ENCODE measurements around the gene E2F2. TPM values are rescaled to one million over a fixed set of nuclear protein-coding genes. Genes with fewer than 3 reads are reported as not detected.

The E2F2 gene
- total RNA-seq, 1 donor from 2014 or later: 9.4 TPM

- TF ChIP-seq CTCF (conservative IDR thresholded peaks at IDR 0.05): no peak
- Mint-ChIP-seq H3K4me1 (ENCODE audit: unreplicated experiment) (no peaks in the 10 kb centered on the region), H3K27ac (no peak overlapping the region), H3K4me3 (no peak overlapping the region), H3K27me3 (no peaks in the 10 kb centered on the region), H3K9me3 (no peaks in the 10 kb centered on the region), H3K36me3 (peaks cover 8% of the 10 kb centered on the region)
- no peak for DNase-seq (ENCODE audit: extremely low spot score, unreplicated experiment)
Observed at GRCh38 chr1:23517581-23517980, 13.5 kb downstream of the E2F2 start.

GRCh38 chr1:23515905-23516304 lies 15.1 kb downstream of the E2F2 start:
- Mint-ChIP-seq H3K27me3 (no peaks in the 10 kb centered on the region), H3K9me3 (no peaks in the 10 kb centered on the region), H3K36me3 (peaks cover 4% of the 10 kb centered on the region), H3K4me1 (ENCODE audit: unreplicated experiment) (no peaks in the 10 kb centered on the region), H3K4me3 (no peak overlapping the region), H3K27ac (no peak overlapping the region)
- TF ChIP-seq CTCF (conservative IDR thresholded peaks at IDR 0.05): no peak
- no peak for DNase-seq (ENCODE audit: extremely low spot score, unreplicated experiment)

GRCh38 chr1:23514111-23514679 lies 16.8 kb downstream of the E2F2 start:
- no peak for DNase-seq (ENCODE audit: extremely low spot score, unreplicated experiment)
- peaks cover 4% of the 10 kb centered on the region for H3K36me3 Mint-ChIP-seq
- no peak for TF ChIP-seq CTCF (conservative IDR thresholded peaks at IDR 0.05)
- no peak overlapping the region for H3K4me3 Mint-ChIP-seq
- H3K9me3 Mint-ChIP-seq: no peaks in the 10 kb centered on the region
- no peaks in the 10 kb centered on the region for H3K27me3 Mint-ChIP-seq
- no peaks in the 10 kb centered on the region for H3K4me1 Mint-ChIP-seq (ENCODE audit: unreplicated experiment)
- H3K27ac Mint-ChIP-seq: no peak overlapping the region

GRCh38 chr1:23509896-23510295 lies 21.1 kb downstream of the E2F2 start:
- TF ChIP-seq CTCF (conservative IDR thresholded peaks at IDR 0.05): no peak
- Mint-ChIP-seq H3K27ac (no peak overlapping the region), H3K4me1 (ENCODE audit: unreplicated experiment) (peaks cover 3% of the 10 kb centered on the region), H3K36me3 (no peaks in the 10 kb centered on the region), H3K9me3 (no peaks in the 10 kb centered on the region), H3K4me3 (no peak overlapping the region), H3K27me3 (no peaks in the 10 kb centered on the region)
- DNase-seq (ENCODE audit: extremely low spot score, unreplicated experiment): no peak

- no peaks in the 10 kb centered on the region for H3K27me3 Mint-ChIP-seq
- no peaks in the 10 kb centered on the region for H3K9me3 Mint-ChIP-seq
- no peak for DNase-seq (ENCODE audit: extremely low spot score, unreplicated experiment)
- H3K4me3 Mint-ChIP-seq: no peak overlapping the region
- H3K27ac Mint-ChIP-seq: peak overlapping the region; percentile 5
- no peak for TF ChIP-seq CTCF (conservative IDR thresholded peaks at IDR 0.05)
- peaks cover 5% of the 10 kb centered on the region for H3K4me1 Mint-ChIP-seq (ENCODE audit: unreplicated experiment)
- no peaks in the 10 kb centered on the region for H3K36me3 Mint-ChIP-seq
Observed at GRCh38 chr1:23506376-23507107, 24.5 kb downstream of the E2F2 start.
